Stimulated activated CD8-positive, alpha-beta memory T cell treated with anti-CD3 and anti-CD28 coated beads, Interleukin-15, amount 100 ng/mL, for 4 hours (primary cell): Measurements from ENCODE around the gene FAM162A.
A peak's percentile ranks its signal among the peaks of the same experiment; 100 is the strongest.

ENCODE experiments used
- DNase-seq, 2 donors: peaks; one replicate each; pipeline ENCODE4 v3.0.0-alpha.2; 2020; ENCODE audit warnings: low read depth in 2 of 2

FAM162A gene

GRCh38 chr3:122387709-122388108 is 3.7 kb downstream of the FAM162A start:
- DNase-seq, result no peak

GRCh38 chr3:122389197-122389596 is 5.2 kb downstream of the FAM162A start:
- no peak for DNase-seq

- DNase-seq, result no peak
These were observed 5.9 kb downstream of the FAM162A start for GRCh38 chr3:122389892-122390291.

GRCh38 chr3:122390665-122391064 is 6.7 kb downstream of the FAM162A start:
- no peak for DNase-seq

GRCh38 chr3:122391681-122392446 is 7.9 kb downstream of the FAM162A start:
- no peak for DNase-seq

GRCh38 chr3:122392868-122393844 is 9.2 kb downstream of the FAM162A start:
- DNase-seq, result no peak

GRCh38 chr3:122394173-122394572 is 10.2 kb downstream of the FAM162A start:
- DNase-seq, result no peak

GRCh38 chr3:122395582-122395981 is 11.6 kb downstream of the FAM162A start:
- DNase-seq, result no peak

GRCh38 chr3:122396511-122396910 is 12.5 kb downstream of the FAM162A start:
- no peak for DNase-seq

- DNase-seq, result no peak
These were observed 13.2 kb downstream of the FAM162A start for GRCh38 chr3:122397201-122397600.

GRCh38 chr3:122398920-122399319 is 14.9 kb downstream of the FAM162A start:
- DNase-seq, result no peak

- DNase-seq, result no peak
These were observed 19.5 kb downstream of the FAM162A start for GRCh38 chr3:122403489-122403888.

GRCh38 chr3:122405015-122405414 is 21.0 kb downstream of the FAM162A start:
- DNase-seq, result no peak

- DNase-seq, result no peak
These were observed 22.2 kb downstream of the FAM162A start for GRCh38 chr3:122406198-122406597.

GRCh38 chr3:122407946-122408345 is 24.0 kb downstream of the FAM162A start:
- no peak for DNase-seq

- DNase-seq, result no peak
These were observed 25.5 kb downstream of the FAM162A start for GRCh38 chr3:122409446-122409845.

GRCh38 chr3:122410111-122410510 is 26.1 kb downstream of the FAM162A start:
- DNase-seq, result no peak

GRCh38 chr3:122410639-122411038 is 26.7 kb downstream of the FAM162A start:
- DNase-seq, result no peak

- DNase-seq, result no peak
These were observed 30.4 kb downstream of the FAM162A start for GRCh38 chr3:122414391-122414790.

- no peak for DNase-seq
These were observed 31.2 kb downstream of the FAM162A start for GRCh38 chr3:122415104-122415744.

GRCh38 chr3:122415762-122416654 is 32.0 kb downstream of the FAM162A start, which contains the start of gene WDR5B:
Gene WDR5B, minus strand, starts transcription at chr3:122416062. Its CDS starts 534 bp downstream, at chr3:122415528.
- DNase-seq, result peak; percentile 93 to 96
